Measurements from ENCODE around the gene PDE1A. TPM values are rescaled to one million over a fixed set of nuclear protein-coding genes. Genes with fewer than 3 reads are reported as not detected.
A peak's percentile ranks its signal among the peaks of the same experiment; 100 is the strongest.
"Not testable (repeated sequence)": the region's sequence is repeated elsewhere in the genome, so short reads cannot be mapped to it uniquely, and the experiment has no call there.

Gene PDE1A
- total RNA-seq, 1 donor from 2014 or later, result 2.9 TPM

DNA sequence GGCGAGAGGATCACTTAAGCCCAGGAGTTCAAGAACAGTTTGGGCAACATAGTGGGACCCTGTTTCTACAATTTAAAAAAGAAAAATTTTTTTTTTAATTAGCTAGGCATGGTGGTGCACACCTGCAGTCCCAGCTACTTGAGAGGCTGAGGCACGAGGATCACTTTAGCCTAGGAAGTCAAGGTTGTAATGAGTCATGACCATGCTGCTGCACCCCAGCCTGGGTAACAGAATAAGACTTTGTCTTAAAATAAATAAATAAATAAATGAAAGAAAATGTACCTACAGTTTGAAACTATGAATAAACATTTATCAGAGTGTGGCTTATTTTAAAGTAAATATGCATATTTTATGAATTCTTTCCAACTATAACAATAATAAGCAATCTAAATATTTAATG, 16.7 kb downstream of the PDE1A start:
- no peak for DNase-seq (ENCODE audit: low read depth)

DNA sequence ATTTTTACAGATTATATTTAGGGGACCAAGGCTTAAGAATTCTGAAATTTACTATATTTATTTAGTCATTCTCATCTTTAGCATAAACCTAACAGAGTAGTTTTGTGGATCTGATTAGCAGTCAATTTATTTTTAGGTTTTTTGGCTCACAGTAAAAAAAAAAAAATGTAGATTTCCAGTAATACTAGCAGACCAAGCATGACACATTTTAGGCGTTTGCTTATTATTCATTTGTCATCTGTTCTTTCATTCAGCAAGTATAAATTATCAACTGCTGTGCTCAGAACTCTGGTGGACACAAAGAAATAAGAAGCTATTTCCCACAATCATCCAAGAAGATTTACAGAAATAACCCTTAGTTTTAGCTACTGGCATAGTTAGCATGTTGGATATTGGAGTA, 20.6 kb downstream of the PDE1A start:
- peak; percentile 43 for DNase-seq (ENCODE audit: low read depth)

DNA sequence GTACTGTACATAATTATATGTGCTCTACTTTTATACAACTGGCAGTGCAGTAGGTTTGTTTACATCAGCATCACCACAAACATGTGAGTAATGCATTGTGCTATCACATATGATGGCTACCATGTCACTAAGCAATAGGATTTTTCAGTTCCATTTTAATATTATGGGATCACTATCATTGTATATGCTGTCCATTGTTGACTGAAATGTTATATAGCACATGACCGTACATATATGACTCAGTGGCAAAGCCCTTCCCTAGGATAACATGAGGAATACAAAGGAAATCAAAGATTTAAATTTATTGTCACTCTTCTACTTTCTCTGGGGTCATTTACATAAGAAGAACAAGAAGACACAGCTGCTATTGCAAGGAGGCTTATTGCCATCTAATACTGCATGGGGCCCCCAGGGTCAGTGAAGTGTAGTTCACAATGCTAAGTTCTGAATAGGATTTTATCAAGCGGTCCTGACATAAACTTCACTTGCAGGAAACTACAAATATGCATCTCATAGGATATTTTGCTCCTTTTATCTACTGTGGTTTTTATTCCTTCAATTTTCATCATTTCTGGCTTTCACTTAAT, 21.8 kb downstream of the PDE1A start:
- DNase-seq (ENCODE audit: low read depth), result no peak

DNA sequence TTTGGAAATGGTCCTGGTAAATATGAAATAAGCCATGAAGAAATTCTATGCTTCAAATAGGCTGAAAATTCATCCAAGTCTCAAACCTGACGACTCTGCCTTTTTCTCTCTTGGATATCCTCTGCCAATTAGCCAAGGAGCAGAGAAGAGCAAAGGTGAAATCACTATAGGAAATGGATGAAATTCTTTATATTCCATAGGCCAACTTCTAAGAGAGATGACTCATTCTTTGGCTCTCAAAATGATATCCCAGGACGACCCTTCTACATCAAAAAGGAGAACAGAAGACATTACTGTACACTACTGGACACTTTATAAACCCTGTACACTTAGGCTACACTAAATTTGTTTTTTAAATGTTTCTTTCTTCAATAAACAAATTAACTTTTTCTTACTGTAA, 22.7 kb downstream of the PDE1A start:
- DNase-seq (ENCODE audit: low read depth), result no peak

DNA sequence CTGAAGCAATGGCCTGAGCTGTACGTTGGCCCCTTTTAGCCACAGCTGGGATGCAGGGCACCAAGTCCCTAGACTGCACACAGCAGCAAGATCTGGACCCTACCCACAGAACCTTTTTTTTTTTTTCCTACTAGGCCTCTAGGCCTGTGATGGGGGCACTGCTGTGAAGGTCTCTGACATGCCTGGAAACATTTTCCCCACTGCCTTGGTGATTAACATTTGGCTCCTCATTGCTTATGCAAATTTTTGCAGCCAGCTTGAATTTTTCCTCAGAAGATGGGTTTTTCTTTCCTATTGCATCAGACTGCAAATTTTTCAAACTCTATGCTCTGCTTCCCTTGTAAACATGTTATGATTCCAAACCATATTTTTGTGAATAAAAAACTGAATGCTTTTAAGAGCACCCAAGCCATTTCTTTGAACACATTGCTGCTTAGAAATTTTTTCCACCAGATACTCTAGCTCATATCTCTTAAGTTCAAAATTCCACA, 33.5 kb downstream of the PDE1A start:
- DNase-seq (ENCODE audit: low read depth), result no peak

DNA sequence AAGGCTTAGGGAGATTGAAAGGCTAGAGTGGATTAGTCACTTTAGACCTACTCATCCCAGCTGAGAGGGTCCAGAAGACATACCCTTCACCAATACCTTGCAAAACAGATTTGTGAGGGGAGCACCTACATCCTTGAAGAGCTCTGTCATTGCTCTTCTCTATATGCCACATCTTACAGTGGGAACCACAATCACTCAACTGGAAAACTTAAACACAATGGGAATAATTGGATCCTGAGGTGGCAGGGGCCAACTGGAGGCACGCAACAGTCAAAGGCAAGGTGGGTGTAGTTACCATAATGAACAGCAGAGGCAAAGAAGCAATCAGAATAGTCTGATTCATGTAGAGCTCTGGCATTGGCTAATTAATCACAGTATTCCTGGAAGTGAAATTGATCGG, 35.4 kb downstream of the PDE1A start:
- DNase-seq (ENCODE audit: low read depth), result no peak

DNA sequence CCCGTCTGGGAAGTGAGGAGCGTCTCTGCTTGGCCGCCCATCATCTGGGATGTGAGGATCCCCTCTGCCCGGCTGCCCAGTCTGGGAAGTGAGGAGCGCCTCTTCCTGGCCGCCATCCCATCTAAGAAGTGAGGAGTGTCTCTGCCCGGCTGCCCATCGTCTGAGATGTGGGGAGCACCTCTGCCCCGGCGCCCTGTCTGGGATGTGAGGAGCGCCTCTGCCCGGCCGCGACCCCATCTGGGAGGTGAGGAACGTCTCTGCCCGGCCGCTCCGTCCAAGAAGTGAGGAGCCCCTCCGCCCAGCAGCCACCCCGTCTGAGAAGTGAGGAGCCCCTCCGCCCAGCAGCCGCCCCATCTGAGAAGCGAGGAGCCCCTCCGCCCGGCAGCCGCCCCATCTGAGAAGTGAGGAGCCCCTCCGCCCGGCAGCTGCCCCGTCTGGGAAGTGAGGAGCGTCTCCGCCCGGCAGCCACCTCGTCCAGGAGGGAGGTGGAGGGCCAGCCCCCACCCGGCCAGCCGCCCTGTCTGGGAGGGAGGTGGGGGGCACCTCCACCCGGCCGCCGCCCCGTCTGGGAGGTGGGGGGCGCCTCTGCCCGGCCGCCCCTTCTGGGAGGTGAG, 40.5 kb downstream of the PDE1A start:
- not testable (repeated sequence) for DNase-seq (ENCODE audit: low read depth)

DNA sequence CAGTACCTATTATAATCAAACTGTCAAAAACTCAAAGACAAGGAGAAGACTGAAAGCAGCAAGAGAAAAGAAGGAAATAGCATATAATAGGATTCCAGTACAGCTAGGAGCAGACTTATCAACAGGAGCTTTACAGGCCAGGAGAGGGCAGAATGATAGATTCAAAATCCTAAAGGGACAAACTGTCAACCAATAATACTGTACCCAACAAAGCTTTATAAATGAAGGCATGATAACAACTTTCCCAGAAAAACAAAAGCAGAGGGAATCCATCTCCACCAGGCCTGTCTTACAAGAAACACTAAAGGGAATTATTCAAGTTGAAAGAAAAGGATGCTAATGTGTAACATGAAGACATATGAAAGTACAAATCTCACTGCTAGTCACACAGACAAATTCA, 42.0 kb downstream of the PDE1A start:
- DNase-seq (ENCODE audit: low read depth), result no peak

DNA sequence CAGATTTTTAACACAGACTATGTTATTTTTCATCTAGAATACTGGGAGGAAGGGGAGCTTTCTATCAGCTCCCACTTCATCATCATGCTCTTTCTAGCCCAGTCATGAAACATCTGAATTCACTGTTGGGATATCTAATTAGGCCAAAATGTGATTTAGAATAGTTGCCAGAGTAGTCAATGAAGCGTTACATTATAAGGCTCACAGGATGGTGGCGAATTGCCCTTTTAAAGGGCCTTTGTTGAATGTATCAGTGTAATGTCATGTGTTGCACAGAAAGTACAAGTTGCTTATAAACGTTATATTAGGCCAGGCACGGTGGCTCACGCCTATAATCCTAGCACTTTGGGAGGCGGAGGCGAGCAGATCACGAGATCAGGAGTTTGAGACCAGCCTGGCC, 45.6 kb downstream of the PDE1A start:
- no peak for DNase-seq (ENCODE audit: low read depth)

DNA sequence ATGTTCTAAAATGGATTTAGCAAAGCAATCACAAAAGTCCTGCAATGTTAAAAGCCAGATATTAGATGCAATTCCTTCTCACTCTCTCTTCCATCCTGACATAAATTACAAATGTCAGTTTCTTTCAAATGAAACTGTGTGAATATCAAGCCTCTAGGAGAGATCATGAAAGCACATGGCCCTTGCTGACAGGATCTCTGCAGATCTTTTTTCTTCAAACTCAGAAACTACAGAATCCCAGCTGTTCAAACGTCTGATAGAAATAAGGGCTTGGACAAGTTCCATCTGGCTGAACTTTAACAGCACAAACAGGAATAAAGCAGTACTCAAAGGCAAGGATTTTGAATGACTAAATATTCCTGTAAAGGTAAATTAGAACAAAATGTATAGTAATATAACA, 47.6 kb downstream of the PDE1A start:
- DNase-seq (ENCODE audit: low read depth), result peak; percentile 80

DNA sequence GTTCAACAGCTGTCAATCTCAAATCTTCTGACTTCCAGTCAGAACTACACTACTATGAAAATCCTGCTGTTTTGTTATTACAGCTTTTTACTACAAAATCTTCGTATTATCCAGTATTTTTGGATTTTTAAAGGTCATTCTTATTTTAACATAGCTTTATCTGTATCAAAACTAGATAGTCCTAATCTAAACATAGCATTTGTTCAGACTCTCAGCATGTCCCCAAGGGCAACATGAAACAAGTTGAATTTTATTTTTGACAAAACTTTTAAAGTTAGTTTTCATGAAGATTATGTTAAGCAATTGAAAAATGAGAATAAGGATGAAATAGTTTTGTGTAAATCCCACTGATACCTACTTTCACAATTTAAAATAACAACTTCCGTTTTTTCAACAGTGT, 48.1 kb downstream of the PDE1A start:
- no peak for DNase-seq (ENCODE audit: low read depth)

DNA sequence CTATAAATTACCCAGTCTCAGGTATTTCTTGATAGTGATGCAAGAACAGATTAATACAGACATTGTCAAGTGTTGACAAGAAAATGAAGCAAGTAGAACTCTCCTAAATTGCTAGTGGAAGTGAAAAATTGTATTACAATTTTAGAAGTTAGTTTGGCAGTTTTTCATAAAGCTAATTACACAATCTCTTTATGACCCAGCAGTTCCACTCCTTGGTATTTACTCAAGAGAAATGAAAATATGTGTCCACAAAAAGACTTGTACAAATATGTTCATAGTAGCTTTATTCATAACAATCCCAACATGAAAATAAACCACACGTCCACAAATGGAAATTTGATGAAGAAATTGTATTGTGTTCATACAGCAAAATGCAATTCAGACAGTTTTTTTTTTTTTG, 49.4 kb downstream of the PDE1A start:
- DNase-seq (ENCODE audit: low read depth), result no peak

DNA sequence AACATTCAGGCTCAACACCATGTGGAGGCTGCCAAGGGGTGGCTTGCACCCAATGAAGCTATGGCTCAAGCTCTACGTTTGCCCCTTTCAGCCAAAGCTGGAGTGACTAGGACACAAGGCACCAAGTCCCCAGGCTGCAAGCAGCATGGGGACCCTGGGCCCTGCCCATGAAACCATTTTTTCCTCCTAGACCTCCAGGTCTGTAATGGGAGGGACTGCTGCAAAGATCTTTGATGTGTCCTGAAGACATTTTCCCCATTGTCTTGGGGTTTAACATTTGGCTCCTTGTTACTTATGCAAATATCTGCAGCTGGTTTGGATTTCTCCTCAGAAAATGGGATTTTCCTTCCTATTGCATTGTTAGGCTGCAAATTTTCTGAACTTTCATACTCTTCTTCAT, 51.0 kb downstream of the PDE1A start:
- DNase-seq (ENCODE audit: low read depth), result no peak

DNA sequence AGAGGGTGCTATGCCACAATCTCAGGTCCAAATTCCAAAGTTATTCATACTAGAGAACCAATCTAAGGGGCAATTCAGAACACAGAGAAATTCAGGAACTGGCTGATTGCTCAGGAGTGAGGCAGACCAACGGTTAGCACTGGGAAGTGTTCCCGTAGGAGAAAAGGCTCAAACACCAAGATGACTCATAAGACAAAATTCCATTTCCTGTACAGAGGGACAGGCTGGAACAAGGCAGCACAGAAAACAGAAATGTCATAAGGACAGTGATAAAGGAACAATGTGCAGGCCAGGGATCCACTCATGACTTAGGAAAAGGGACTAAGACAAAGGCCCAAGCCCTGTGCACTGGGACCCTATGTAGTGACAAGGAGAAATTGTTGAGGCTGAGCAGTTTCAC, 54.2 kb downstream of the PDE1A start:
- DNase-seq (ENCODE audit: low read depth), result peak; percentile 71

DNA sequence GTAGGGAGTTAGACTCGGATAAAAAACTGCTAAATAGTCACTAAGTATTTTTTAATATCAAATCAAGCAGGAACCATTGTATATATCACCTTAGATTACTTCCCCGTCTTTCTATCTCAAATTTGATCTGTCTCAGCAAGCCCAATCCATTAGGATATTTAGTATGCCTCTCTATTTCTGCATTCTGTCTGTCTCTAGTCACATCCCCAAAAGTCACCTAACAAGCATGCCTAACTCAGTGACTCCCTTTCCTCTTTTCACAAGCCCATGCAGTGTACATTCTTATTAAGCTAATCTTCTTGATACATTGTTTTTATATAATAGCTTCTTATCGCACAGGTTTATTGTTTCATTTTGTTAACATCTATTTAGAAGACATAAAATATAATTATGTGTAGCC, 57.8 kb downstream of the PDE1A start:
- no peak for DNase-seq (ENCODE audit: low read depth)

DNA sequence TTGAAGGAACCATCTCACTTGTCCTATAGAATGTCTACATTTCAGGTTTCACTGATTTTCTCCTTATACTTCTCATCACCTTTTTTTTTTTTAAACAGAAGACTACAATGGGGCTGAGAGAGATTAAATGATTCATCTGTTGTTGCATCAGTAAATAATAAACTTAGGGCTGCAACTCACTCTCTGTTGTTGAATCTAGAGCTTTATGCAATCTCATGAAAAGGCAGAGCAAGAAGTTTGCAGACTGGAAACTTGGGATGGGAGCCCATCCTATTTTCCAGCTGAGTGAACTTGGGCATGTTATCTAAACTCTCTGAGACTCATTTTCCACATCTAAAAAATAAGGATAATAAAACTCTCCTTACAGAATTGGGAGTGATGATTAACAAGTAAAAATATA, 58.4 kb downstream of the PDE1A start:
- no peak for DNase-seq (ENCODE audit: low read depth)

DNA sequence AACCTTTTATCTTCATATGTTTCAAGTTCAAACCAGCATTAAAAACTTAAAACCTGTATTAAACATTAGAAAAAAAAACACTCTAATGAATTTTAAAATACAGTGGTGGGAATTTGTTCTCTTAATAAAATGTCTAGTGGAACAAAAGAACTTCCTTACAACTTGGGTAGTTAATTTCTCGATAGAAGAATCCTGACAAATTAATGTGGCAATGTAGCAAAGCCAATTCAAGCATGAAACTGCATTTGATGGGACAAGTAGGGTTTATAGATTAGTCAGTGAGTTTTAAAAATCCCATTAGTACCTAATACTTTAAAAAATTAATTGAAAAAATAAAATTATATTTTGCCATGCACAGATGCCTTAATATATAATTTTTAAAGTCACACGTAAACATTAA, 59.4 kb downstream of the PDE1A start:
- no peak for DNase-seq (ENCODE audit: low read depth)

DNA sequence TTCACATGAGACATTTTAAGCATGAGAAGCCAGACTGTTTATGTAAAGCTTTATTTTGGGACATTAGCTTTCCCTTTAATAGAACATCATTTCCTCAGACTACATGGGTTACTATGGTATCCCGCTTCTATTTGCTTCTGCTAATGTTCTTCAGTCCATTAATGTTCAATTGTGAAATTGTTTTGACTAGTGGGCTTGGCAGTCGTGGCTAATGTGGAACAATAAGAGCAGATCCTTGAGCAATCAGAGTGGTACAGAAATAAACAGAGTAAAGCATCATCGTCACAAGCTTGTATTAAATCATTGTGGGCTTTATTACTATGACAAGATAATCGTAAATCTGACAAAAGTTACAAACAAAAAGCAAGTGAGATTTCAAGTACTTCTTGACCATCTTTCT, 60.2 kb downstream of the PDE1A start:
- no peak for DNase-seq (ENCODE audit: low read depth)

DNA sequence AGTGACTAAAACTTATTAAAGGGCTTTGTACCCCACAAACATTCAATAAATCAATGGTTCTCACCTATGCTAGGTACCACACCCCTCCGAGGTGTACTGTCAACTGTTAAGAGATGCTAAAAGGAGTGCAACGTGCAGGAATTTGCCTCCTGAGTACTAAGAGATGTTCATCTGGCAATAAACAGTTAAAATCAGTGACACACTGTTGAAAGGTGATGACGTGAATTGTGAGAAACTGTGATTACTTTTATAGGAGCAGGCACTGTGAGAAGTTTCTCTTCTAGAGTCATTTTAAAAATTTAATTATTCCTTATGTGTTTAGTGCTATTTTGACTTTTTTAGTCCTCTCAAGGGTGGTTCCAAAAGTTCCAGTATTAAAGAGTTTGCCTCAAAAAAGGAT, 61.0 kb downstream of the PDE1A start:
- no peak for DNase-seq (ENCODE audit: low read depth)

DNA sequence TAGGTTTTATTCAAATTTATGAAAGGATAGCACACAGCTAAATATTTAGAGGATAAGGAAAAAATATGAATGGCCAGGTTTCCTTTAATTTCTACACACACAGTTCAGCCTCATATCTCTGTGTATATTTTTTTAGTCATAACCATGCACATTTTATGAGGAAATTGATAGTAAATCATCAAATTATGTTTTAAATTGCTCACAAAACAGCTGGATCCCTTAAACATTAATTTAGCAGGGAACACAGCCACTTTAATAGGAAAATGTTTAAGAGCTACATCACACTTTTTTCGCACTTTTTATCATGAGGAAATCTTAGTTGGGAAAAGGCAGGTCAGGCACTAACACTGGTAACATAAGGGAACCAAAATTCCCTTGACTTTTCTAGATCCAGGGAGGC, 65.4 kb downstream of the PDE1A start:
- no peak for DNase-seq (ENCODE audit: low read depth)

DNA sequence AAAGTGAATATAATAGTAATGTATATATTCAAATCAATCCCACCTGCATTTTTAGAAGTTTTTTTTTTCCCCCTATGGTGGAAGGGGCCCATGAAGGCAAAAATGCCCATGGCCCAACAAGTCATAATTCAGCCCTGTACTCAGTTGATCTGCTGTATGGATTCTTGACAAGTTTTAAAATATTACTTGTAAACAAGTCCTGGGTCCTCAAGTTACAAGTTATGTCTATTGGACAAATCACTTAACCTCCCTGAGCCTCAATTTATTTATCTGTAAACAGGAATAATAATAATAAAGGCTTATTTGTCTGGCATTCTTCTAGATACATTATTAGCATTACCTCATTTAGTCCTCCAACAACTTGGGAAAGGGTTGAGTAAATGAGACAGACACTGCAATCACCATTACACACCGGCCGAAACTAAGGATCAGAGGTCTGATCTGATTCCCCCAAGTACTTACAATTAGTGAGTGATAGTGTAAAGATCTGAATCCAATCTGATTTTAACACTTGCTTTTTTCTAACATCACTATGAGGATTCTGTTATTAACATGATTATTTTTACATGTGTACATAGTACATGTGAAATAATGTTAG, 66.1 kb downstream of the PDE1A start:
- DNase-seq (ENCODE audit: low read depth), result no peak

DNA sequence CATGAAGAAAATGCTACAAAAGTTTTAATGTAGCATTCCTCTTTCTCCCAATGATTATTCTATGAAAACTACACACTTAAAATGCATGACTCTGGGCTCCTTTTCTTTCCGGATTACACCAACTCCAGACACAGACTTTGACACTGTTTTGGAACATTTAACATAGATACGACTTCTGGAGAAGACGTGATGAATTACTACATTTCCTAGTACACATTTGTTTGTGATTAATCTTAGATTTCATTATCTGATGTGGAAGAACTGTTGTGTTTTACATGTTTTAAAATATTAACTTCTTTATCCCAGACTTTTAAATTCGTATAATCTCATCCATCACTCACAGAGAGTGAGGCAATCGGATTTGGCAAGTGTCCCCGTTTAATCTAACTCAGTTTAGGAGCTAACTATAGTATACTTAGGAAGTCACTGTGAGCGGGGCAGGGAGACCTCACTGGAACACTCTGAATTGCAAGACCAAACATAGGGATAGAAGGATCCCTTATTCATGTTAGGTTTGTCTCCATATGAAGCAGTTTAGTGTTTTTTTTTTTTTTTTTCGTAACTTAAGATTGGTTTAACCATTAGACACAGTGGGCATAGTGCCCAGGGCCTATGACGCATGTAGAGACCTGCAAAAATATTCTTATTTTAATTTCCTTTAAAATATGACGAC, 66.7 kb downstream of the PDE1A start:
- DNase-seq (ENCODE audit: low read depth), result no peak

Measured in myocyte (in vitro differentiated cells).